Astrocyte of the cerebellum (primary cell): ENCODE data around the gene SERPINA1.

Experiments used
- DNase-seq: peaks from one replicate; pipeline ENCODE4 v3.0.0-alpha.2; 2011; ENCODE audit warnings: low read depth
- H3K4me3 ChIP-seq: 2 replicates; pipeline ENCODE4 v1.5.1; 2011; ENCODE audit warnings: mild to moderate bottlenecking, low read depth, low read length, moderate library complexity
- in situ Hi-C: cut with HindIII; loops from 2 replicates; pipeline ENCODE4 v1.10.0; 2017; ENCODE audit warnings: low sequenced_read_pairs
- TF ChIP-seq, protein P1 (sequence below): IDR thresholded peaks from 2 replicates; pipeline ENCODE4 v1.5.1; 2012; ENCODE audit warnings: low read length, low read depth, moderate library complexity, mild to moderate bottlenecking; ENCODE audit errors: missing control alignments

The SERPINA1 gene

DNA sequence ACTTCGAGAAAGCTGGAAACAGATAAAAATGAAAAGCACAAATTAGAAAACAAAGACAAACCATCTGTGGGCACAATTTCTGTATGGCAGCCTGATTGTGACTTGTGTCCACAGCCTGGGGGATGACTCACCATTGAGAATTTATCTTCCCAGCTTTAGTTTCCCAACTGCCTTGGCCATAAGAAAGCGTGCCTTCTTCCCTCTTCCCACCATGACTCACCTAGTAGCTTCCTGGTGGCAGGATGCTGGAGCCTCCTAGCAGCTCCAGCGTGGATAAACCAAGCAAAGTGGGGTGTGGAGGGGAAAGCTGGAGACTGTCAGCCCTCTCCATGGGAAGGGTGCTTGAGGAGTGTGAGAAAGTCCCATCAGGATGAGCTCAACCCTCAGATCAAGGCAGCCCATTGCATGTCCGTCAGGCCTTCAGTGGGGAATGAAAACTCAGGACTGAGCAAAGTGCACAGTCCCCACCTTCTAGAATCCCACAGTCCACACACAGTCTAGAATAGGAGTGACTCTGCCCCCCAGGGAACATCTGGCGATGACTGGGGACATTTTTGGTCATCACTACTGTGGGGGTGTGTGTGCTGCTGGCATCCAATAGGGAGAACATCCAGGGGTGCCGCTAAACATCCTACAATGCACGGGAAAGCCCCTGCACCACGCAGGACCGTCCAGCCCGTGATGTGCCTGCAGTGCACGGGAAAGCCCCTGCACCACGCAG, 42.9 kb downstream of the SERPINA1 start:
- H3K4me3 ChIP-seq = no peak overlapping the region
- in situ Hi-C loops = no loop called here
- TF ChIP-seq, protein P1, sequence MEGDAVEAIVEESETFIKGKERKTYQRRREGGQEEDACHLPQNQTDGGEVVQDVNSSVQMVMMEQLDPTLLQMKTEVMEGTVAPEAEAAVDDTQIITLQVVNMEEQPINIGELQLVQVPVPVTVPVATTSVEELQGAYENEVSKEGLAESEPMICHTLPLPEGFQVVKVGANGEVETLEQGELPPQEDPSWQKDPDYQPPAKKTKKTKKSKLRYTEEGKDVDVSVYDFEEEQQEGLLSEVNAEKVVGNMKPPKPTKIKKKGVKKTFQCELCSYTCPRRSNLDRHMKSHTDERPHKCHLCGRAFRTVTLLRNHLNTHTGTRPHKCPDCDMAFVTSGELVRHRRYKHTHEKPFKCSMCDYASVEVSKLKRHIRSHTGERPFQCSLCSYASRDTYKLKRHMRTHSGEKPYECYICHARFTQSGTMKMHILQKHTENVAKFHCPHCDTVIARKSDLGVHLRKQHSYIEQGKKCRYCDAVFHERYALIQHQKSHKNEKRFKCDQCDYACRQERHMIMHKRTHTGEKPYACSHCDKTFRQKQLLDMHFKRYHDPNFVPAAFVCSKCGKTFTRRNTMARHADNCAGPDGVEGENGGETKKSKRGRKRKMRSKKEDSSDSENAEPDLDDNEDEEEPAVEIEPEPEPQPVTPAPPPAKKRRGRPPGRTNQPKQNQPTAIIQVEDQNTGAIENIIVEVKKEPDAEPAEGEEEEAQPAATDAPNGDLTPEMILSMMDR = no peak
- peak; percentile 58 for DNase-seq

DNA sequence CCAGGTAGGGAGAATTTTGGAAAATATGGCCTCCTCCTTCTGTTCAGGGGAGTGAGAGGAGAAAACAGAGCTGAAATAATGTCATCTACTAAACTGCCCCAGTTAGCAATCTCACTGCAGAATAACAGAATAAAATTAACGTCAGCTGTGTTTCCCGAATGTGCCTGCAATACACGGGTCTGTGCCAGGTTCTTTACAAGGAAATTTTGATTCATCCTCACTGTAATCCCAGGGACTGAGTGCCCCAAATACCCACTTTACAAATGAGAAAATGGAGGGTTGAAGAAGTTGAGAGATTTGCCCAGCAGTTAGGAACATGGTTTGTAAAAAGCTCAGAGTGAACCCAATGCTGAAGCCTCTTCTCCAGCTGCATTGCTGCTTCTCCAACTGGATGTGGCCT, 44.0 kb downstream of the SERPINA1 start:
- DNase-seq = no peak
- TF ChIP-seq, protein P1 = no peak
- no peak overlapping the region for H3K4me3 ChIP-seq
- in situ Hi-C loops = no loop called here

DNA sequence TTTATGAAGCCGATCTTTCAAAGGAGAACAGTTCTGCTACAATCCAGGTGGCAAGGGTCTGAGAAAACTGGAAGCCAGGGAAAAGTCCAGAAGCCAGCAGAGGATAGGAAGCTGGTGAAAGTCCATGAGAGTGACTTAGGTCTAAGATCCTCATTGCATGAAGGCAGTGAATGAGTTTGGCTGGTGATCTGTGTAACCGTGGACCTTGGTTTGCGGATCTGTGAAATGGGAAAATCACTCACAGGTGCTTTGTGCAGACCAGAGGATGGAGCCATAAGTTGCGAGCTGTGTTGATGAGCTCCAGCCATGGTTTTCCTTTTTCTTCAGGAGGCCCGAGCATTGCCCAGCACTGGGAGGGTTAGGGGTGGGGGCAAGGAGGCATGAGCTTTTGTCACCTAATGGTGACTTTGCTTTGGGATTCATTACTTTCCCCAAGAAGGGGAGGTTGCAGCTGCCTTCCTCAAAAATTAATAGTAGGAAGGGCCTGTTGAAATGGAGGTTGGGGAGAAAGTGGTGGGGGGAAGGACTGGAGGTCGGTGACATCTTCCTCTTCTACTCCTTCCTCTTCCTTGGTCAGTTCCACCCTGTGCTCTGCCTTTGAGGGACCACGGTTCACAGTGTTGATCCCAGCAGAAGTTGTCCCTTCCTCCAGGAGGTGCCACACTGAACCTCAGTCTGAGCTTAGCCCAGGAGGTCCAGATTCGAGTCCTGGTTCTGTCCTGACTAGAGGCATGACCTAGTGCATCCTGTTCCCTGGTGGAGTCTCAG, 45.0 kb downstream of the SERPINA1 start:
- in situ Hi-C loops = no loop called here
- no peak for DNase-seq
- TF ChIP-seq, protein P1 = no peak
- no peak overlapping the region for H3K4me3 ChIP-seq

DNA sequence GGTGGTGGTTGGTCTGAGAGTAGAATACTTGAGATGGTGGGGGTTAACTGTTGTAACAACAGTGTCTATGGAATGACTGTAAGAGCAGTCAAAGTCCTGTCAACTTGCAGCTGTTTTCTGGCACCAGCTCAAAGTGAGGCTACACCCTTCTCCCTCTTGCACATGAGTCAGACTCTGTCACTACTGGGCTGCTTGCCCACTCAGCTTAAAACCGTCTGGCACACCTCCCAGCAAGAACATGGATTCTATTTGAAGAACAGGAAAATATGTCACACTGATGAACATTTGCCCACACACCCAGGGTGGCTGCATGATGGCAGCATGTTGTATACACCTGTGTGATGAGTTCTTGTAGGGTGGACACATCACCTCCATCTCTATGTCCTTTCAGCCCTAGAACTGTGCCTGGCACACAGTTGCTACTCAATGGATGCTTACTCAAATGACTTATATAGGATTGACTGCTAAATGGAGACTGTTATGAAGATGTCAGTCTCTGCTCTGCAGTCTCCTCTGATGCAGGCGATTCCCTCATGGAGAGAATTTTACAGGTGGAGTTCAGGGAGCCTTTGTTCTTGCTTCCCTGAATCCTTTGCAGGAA, 46.0 kb downstream of the SERPINA1 start:
- in situ Hi-C loops = no loop called here

DNA sequence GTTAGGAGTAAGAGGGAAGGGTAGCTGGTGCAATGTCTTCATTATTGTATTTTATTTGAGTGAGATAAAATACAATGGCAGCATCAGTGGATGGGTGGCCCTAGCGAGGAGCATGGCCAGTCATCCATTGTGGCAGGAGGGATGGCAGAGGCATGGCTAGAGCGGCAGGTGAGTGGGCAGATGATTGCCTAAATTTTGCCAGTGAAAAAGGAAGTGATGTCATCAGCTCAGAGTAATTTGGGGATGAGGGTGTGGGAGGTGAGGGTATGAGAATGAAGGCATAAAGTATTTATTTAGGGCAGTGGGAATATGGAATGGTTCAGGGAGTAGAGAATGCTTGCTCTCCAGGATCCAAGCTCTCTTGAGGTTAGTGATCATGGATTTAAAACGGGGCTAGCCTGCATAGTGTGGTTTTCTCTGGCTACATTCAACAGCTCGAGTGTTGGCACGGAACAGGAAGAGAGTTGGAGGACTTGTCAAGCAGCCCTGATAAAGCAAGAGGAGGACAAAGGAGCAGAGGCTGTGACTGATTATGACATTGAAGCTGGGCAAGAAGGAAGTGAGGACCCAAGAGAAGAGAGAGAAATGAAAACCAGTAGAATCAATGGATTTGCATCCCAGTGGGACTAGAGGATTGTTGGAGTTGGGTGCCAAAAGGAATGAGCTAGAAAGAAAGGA, 46.6 kb downstream of the SERPINA1 start:
- DNase-seq = no peak
- H3K4me3 ChIP-seq = no peak overlapping the region
- TF ChIP-seq, protein P1 = no peak
- in situ Hi-C loops = no loop called here

More for the DNA sequence above, 46.0 kb downstream of the SERPINA1 start:
- DNase-seq = peak; percentile 100
- no peak overlapping the region for H3K4me3 ChIP-seq
- TF ChIP-seq, protein P1 = no peak

DNA sequence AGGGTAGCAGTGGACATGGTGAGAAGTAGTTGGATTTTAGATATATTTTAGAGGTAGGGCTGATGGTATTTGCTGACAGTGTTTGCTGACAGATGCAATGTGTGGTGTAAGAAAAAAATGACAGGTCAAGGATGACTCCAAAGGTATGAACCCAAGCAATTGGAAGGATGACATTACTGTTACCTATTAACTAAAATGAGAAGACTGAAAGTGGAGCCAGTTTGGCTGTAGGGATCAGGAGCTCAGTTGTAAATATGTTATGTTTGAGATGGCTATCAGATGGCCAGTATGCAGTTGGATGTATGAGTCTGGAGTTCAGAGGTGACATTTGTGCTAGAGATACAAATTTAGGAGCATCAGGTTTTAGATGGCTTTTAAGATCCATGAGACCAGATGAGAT, 47.9 kb downstream of the SERPINA1 start:
- no peak overlapping the region for H3K4me3 ChIP-seq
- DNase-seq = no peak
- in situ Hi-C loops = no loop called here
- TF ChIP-seq, protein P1 = no peak
